GM18951 (cell line): ENCODE data around the gene TMA7B.

Experiments used
- POLR2A ChIP-seq: IDR thresholded peaks from 4 replicates; pipeline ENCODE4 v1.6.1; 2011; ENCODE audit warnings: mild to moderate bottlenecking; ENCODE audit not compliant: insufficient read length, insufficient read depth; ENCODE audit errors: extremely low read depth
- in situ Hi-C: fragments of 300-500 bp; cut with MboI; formaldehyde crosslinking; loops from one replicate; pipeline ENCODE4 v1.12.0; 2022; ENCODE audit warnings: low sequenced_read_pairs, mixed read lengths, inconsistent platforms; ENCODE audit not compliant: unreplicated experiment

TMA7B gene

DNA sequence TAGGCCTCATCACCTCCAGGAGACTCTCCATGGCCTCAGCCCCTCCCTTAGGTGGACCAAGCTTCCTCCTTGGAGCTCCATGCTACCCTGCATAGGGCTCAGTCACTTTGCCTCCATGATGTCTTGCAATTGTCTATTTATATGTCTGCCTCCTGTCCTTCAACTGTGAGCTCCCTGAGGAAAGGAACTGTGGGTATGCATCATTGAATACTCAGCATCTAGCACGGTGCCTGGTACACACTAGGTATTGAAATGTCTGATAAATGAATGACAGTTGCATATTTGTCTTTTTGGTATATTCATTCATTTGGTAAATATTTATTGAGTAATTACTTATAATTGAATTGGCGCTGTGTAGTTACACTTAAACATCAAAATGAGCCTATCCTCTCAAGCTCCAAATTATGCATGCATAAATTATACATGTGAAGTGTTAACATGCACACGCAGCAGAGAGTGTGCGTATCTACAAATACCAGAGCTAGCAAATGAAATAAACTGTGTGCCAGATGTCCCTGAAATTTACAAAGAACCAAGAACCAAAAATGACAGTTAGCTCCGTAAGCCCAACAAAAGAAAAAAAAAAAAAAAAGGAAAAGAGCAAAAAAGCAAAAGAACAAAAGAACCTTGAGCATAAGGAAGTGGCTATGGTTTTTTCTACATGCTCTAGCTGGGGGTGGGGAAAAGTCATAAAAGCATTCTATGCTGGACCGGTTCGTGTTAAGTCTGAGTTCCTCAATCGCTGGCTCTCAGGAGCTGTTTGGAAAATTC is 34.1 kb upstream of the TMA7B start:
- in situ Hi-C loops: no loop called here
- TF ChIP-seq POLR2A: no peak

DNA sequence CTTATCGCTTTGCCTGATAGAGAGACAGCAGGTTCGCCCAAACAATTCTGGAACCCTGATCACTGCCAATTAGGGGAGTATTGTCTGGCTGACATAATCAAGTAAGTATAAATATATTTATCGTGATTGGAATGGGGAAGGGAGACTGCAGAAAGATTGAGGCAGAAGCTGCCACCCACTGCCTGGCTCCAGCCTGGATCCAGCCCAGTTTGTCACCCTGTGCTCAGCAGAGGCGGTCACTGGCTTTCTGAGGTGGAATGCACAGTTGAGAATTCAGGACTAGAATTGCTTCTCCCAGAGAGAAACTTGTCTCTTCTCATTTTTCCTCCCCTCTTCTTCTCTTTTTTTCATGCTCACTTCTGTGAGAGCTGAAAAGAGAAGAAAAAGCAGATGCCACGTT is 33.4 kb upstream of the TMA7B start:
- no peak for TF ChIP-seq POLR2A
- in situ Hi-C loops: no loop called here

DNA sequence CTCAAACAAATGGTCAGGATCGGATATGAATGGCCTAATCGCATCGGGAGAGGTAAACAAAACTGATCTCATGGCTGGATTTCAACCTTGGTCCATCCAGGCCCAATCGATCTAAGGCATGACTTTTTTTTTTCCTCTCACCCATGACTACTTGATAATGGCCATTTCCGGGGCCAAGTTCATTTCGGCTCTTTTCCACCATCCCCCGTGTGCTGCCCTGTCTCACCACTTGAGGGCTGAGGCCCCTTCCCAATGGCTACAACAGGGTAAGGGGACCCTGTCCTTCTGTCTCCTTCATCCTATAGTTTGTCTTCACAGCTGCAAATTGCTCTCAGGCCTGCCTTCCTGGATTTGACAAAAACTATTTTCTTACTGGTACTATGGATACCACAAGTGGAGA is 32.7 kb upstream of the TMA7B start:
- TF ChIP-seq POLR2A: no peak
- in situ Hi-C loops: no loop called here

DNA sequence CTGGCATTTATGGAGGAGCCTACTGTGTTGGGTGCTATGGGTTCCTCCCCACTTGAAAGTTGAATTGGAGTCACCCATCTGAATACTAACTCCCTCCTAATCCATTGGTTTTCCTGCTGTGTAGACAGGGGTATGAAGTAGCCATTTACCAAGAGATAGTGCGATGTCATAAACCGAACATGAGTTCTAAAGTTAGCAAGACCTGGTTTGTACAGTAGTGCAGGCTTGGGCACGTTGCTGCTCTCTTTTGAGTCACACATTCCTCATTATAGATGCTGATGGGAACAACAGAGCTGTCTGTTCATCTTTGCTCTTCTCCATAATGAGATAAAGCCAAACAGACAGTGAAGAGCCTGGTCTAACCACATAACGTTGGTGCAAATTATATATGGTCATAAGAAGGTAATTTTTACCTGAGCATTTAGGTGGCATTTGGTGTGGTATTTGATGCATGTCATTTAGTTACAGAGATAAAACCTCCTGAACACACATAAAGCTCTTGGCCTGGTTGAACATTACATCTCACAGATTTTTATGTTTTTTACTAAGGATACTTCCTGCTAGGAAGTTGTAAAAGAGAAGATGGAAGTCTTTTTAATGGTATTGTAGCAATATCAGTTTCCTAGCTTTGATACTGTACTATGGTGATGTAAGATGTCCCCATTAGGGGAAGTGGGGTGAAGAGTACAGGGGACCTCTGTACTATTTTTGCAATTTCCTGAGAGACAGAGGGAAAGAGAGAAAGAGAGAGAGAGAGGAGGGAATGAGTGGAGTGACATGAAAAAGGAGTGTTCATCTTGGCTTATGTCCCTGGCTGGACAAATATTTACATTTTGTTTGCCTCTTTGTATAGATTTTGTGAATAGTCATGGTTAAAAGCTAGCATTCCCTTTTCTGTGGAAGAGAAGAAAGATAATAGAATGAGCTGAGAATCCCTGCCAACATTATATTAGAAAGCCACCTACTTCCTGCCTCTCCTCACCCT is 31.4 kb upstream of the TMA7B start:
- TF ChIP-seq POLR2A: no peak
- in situ Hi-C loops: no loop called here

DNA sequence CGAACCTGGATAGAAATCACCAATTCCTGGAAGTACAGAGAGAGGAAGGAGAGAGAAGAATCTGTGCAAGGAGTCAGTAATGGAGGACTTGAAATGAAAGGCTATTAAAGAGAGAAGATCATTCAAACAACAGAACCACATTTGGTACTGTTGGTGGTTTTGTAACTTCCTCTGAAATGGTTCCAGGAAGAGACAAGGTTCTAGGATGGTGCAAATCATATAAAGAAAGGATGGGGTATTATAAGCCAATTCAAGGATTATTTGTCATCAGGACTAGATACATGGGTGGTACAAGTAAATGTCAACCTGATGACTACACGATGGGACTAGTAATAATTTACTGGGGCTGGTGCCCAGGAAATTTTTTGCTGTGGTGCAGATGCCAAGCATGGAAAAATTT is 28.9 kb upstream of the TMA7B start:
- in situ Hi-C loops: no loop called here
- TF ChIP-seq POLR2A: no peak

DNA sequence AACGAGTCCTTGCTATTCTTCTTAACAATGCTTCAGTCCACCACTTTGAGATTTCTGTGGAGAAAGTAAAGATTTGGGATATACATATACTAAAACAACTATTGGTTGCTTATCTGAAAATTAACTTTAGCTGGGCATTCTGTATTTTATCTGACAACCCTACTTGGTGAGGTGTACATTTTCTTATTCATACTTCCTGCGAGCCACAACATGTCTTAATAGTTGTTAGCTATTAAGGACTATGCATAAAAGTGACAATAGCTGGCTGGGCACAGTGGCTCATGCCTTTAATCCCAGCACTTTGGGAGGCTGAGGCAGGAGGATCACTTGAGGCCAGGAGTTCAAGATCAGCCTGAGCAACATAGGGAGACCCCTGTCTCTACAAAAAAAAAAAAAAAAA is 28.0 kb upstream of the TMA7B start:
- in situ Hi-C loops: no loop called here
- no peak for TF ChIP-seq POLR2A

DNA sequence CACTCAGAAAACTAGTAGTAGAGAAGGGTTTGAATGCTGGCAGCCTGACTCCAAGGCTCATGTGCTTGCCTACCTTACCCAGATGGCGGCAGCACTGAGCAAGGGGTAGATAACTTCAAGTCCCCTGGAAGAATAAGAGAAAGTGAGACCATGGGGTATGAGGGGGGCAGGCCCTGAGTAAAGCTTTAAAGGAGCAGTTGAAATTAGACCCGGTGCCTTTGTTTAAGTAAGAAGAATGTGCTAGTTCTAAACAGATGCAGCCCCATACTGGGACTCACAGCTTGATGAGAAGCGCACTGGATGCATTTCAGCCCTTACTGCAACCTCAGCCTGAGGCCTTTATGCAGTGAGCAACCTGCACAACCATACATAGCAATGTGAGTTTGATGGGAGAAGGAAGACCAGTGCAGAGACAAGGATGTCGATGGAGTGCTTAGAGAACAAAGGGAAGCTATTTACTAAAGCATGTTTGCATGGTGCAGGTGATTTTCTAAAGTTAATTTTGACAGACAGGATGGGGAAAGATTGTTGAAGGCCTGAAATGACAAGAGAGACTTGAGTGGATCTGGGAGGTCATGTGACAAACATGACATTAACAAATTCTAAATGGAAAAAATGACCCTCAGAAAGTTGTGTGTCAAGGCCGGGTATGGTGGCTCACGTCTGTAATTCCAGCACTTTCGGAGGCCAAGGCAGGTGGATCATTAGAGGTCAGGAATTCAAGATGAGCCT is 27.1 kb upstream of the TMA7B start:
- no peak for TF ChIP-seq POLR2A
- in situ Hi-C loops: no loop called here

DNA sequence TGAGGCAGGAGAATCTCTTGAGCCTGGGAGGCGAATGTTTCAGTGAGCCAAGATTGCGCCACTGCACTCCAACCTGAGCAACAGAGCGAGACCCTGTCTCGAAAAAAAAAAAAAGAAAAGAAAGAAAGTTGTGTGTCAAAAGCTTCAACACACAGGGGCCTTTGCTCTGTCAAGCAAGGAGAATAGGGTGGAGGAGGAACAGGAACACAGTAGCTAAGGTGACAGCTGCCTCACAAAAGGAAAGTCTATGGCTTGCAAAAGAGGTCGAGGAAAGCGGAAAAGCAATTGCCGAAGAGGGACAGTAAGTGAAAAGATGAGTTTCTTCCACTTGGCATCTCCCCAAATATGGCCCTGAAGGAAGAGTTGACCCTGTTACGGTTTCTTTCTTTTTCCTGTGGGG is 26.5 kb upstream of the TMA7B start:
- in situ Hi-C loops: no loop called here
- TF ChIP-seq POLR2A: no peak

DNA sequence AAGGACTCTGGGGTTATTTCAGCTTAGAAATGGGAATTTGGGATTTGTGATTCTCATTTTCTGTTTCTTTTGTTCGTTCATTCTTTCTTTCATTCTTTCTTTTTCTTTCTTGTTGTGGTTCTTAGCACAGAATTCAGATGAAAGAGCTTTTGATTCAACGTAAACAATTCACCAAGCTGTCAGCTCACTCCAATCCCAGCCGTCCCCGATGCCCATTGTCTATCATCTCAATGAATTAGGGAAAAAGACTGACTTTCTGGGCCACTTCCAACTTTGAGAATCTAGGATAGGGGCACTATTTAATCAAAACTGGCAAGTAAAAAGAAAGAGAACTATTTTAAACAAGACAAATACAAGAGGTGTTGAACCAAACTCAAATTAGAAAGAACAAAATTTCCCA is 25.1 kb upstream of the TMA7B start:
- no peak for TF ChIP-seq POLR2A
- in situ Hi-C loops: no loop called here

DNA sequence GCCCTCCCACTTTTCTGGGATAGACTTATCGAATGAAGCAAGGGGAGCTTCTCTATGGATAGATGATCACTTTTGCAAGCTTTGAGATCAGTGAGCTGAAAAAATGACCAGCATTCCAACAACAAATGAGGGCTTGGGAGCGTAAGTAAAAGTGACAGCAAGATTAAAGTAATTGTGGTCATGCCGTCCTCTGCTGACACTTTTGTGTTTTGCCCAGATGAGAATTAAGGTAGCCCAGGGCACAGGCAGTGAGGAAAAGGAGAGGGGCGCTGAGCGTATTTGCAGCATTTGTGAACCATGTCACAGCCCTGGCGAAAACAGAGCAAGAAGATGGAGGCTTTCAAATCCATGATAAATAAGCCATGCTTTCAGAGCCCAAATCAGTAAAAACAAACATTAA is 24.6 kb upstream of the TMA7B start:
- in situ Hi-C loops: no loop called here

DNA sequence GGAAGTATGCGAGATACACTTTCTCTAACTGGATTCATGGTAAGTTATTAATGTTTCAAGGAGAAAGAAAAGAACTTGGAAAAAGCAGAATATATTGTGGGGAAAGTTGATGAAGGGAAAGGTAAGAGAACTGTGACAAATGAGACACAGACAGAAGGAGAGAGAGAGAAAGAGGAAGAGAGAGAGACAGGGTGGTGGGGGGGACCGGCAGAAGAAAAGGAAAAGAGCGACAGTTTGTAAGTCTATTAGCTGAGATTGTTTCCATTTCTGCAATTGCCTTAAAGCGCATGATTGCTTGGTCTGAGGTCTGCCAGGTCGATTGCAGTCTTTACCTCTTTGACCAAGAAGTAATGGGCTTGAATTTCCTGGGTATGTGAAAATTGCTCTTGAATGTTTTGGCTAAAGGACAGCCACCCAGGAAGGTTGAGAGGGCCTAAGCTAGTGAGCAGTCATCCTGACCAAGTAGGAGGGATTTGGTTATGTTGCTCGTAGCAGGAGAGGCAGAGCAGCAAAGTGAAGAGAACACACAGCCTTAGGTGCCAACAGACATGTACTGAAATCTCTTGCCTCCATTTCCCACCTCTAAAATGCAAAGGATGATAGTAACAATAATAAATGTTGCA is 23.6 kb upstream of the TMA7B start:
- in situ Hi-C loops: no loop called here
- no peak for TF ChIP-seq POLR2A

More for the DNA sequence above, 24.6 kb upstream of the TMA7B start:
- no peak for TF ChIP-seq POLR2A

DNA sequence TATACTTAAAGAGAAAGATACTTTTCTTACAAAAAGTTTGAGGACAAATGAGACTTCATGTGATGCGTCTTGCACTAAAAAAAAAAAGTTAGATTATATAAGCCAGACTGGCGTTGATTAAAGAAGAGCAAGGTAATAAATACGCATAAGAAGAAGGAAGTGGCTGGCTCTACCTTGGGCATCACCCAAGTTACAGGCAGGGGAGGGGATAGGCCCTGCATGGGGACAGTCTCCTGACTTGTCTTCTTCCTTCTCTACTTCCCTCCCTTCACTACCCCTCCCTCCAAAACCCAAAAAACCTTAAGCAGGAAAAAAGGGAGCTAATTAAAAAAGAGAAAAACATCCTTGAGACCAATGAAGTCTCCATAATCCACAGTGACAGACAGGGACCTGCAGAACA is 22.3 kb upstream of the TMA7B start:
- TF ChIP-seq POLR2A: no peak
- in situ Hi-C loops: no loop called here
